T-helper 9 cell (primary cell): ENCODE data around the gene SHC2.
"Not testable (repeated sequence)": the region's sequence is repeated elsewhere in the genome, so short reads cannot be mapped to it uniquely, and the experiment has no call there.

Source experiments
- DNase-seq: peaks from one replicate; pipeline ENCODE4 v3.0.0-alpha.2; 2020

Gene SHC2

GRCh38 chr19:405121-405965, 55.5 kb downstream of the SHC2 start:
- DNase-seq, result no peak

- DNase-seq, result no peak
Observed at GRCh38 chr19:403221-404027, 57.4 kb downstream of the SHC2 start.

GRCh38 chr19:402786-403185, 58.0 kb downstream of the SHC2 start:
- DNase-seq, result no peak

GRCh38 chr19:401866-402511, 58.8 kb downstream of the SHC2 start:
- DNase-seq, result no peak

- DNase-seq, result no peak
Observed at GRCh38 chr19:400976-401865, 59.6 kb downstream of the SHC2 start.

- DNase-seq, result no peak
Observed at GRCh38 chr19:399370-399769, 61.5 kb downstream of the SHC2 start.

- no peak for DNase-seq
Observed at GRCh38 chr19:398719-399118, 62.1 kb downstream of the SHC2 start.

GRCh38 chr19:397941-398706, 62.7 kb downstream of the SHC2 start:
- no peak for DNase-seq

GRCh38 chr19:397321-397720, 63.5 kb downstream of the SHC2 start:
- DNase-seq, result no peak

GRCh38 chr19:395467-395866, 65.4 kb downstream of the SHC2 start:
- DNase-seq, result no peak

GRCh38 chr19:394857-395256, 66.0 kb downstream of the SHC2 start:
- not testable (repeated sequence) for DNase-seq

- not testable (repeated sequence) for DNase-seq
Observed at GRCh38 chr19:393560-393959, 67.3 kb downstream of the SHC2 start.

GRCh38 chr19:392375-392970, 68.4 kb downstream of the SHC2 start:
- no peak for DNase-seq

- no peak for DNase-seq
Observed at GRCh38 chr19:391726-392374, 69.0 kb downstream of the SHC2 start.

GRCh38 chr19:391207-391557, 69.7 kb downstream of the SHC2 start:
- no peak for DNase-seq

GRCh38 chr19:390386-391206, 70.2 kb downstream of the SHC2 start:
- DNase-seq, result no peak

- DNase-seq, result no peak
Observed at GRCh38 chr19:389935-390289, 70.9 kb downstream of the SHC2 start.

GRCh38 chr19:389255-389934, 71.4 kb downstream of the SHC2 start:
- no peak for DNase-seq

- no peak for DNase-seq
Observed at GRCh38 chr19:388691-389090, 72.1 kb downstream of the SHC2 start.
